Heart left ventricle (tissue), 13 donors: ENCODE results near the gene KRT81.

Experiments used
- CTCF ChIP-seq, 12 donors: fragments of 200-600 bp; sonication (generic) in 4 of 12; IDR thresholded peaks; one replicate each; pipeline versions ENCODE4 v1.5.0 to v1.8.0; 2018 to 2022; ENCODE audit warnings: antibody characterized with exemption in 12 of 12, mild to moderate bottlenecking in 5 of 12
- POLR2A ChIP-seq, 2 donors: fragments of 450-650 bp; IDR thresholded peaks; one replicate each; pipeline ENCODE4 v1.6.1; 2017; ENCODE audit warnings: antibody characterized with exemption in 2 of 2, mild to moderate bottlenecking in 2 of 2, moderate library complexity in 2 of 2
- donor health status: ischemic (EF 13 %, LVEDD 7.1; RV severe dilation, severe dysfunction).
- donor health status: DM: no; HTN: yes; CAD: no.
- donor health status: DM: no; HTN: no; CAD: no.
- donor health status: ischemic (EF 25% LVEDD 6.9; RV normal size, moderate dysfunction).
- donor health status: ischemic (EF 25% LVEDD 5.7; RV mildly dilated, moderate dysfunction).
- donor health status: ischemic (EF 35%, LVEDD 5.7; RV mildly dilated, moderate dysfunction).
- donor health status: nonischemic (EF 11% LVEDD 7.7; RV severe dilation, severe dysfunction).
- donor health status: DM: yes; HTN: yes; CAD: no.
- donor health status: PGD.
- donor health status: ischemic (EF 29% LVEDD 5.4; RV normal size, mild dysfunction).
- donor health status: nonischemic (EF 23%, LVEDD 6.1; RV moderate dilation, normal function).

GRCh38 chr12:52264435-52264825 lies 26.9 kb downstream of the KRT81 start:
- TF ChIP-seq CTCF (IDR thresholded peaks at IDR 0.05) (no peak), POLR2A (IDR thresholded peaks at IDR 0.05) (no peak)
